Aortic smooth muscle cell (primary cell): Measurements from ENCODE around the gene ARHGEF5. TPM values are rescaled to one million over a fixed set of nuclear protein-coding genes. Genes with fewer than 3 reads are reported as not detected.

Source experiments
- total RNA-seq: library from RNA; depleted of rRNA; stranded (reverse); fragments of >200 nt; gene quantifications from 2 replicates; pipeline ENCODE4 v1.2.3, GENCODE V29; 2014

The ARHGEF5 gene
- 2.0 TPM in 2 replicates for total RNA-seq

GRCh38 chr7:144355176-144355822 is at the start of gene ARHGEF5:
Gene ARHGEF5 (plus strand): TSS chr7:144355402. CDS start chr7:144362670, 7,268 bp downstream.

GRCh38 chr7:144311872-144312469 is 43.2 kb upstream of the ARHGEF5 start, which contains the start of gene OR2A1:
Gene OR2A1 (plus strand): TSS chr7:144312419. CDS start chr7:144318125, 5,706 bp downstream.

GRCh38 chr7:144403649-144404061 is 48.5 kb downstream of the ARHGEF5 start, which contains the start of gene NOBOX:
Gene NOBOX (minus strand): TSS chr7:144403693.

Other genes starting within 250 kb of the ARHGEF5 start
- gene OR2A2, start 245.8 kb upstream of the ARHGEF5 start, total RNA-seq, result not detected in 2 replicates
- gene OR2A14, start 232.2 kb upstream of the ARHGEF5 start, total RNA-seq, result not detected in 2 replicates
- gene CTAGE4, start 171.9 kb upstream of the ARHGEF5 start, total RNA-seq, result 0.37 and 0.66 TPM in 2 replicates
- 2.0 and 3.0 TPM in 2 replicates for gene ARHGEF35, start 159.6 kb upstream of the ARHGEF5 start, total RNA-seq
- gene OR2A42, start 115.8 kb upstream of the ARHGEF5 start, total RNA-seq, result 0.06 TPM in 1 of 2 replicates, not detected in the other
- gene OR2A7, start 90.6 kb upstream of the ARHGEF5 start, total RNA-seq, result 0.26 and 0.37 TPM in 2 replicates
- 0.68 TPM in 1 of 2 replicates, not detected in the other for gene CTAGE8, start 86.1 kb upstream of the ARHGEF5 start, total RNA-seq
- gene OR2A1, start 43.0 kb upstream of the ARHGEF5 start, total RNA-seq, result under 0.01 and 0.19 TPM in 2 replicates
- not detected in 2 replicates for gene NOBOX, start 48.3 kb downstream of the ARHGEF5 start, total RNA-seq